Activated naive CD4-positive, alpha-beta T cell treated with anti-CD3 and anti-CD28 coated beads, Interleukin-2, amount 50 U/mL, for 72 hours (primary cell): Measurements from ENCODE around the gene ACSS2. TPM values are rescaled to one million over a fixed set of nuclear protein-coding genes. Genes with fewer than 3 reads are reported as not detected.
A peak's percentile ranks its signal among the peaks of the same experiment; 100 is the strongest.

Experiments
- ATAC-seq, 2 donors: fragments of 150-1000 bp; cut with Tn5 transposase; 2 replicates each; pipeline ENCODE4 v1.10.0; 2021; ENCODE audit warnings: mild to moderate bottlenecking in 2 of 2, moderate library complexity in 2 of 2
- DNase-seq, 2 donors: peaks; one replicate each; pipeline ENCODE4 v3.0.0; 2021 to 2022; ENCODE audit warnings: low spot score in 2 of 2
- H3K27ac Mint-ChIP-seq, 2 donors: one replicate each; pipeline ENCODE4 v1.8.0; 2022; ENCODE audit warnings: mild to moderate bottlenecking in 2 of 2, mixed read lengths in 2 of 2
- H3K36me3 Mint-ChIP-seq, 2 donors: one replicate each; pipeline ENCODE4 v1.8.0; 2022; ENCODE audit warnings: mixed read lengths in 2 of 2
- H3K9me3 Mint-ChIP-seq, 2 donors: one replicate each; pipeline ENCODE4 v1.8.0; 2022; ENCODE audit warnings: mixed read lengths in 2 of 2
- total RNA-seq, 2 donors: library from RNA; stranded (reverse); gene quantifications; one replicate each; pipeline ENCODE4 v1.2.3, GENCODE V29; 2022

The ACSS2 gene
- total RNA-seq, 2 donors from 2014 or later = 36.0 to 71.7 TPM

GRCh38 chr20:34951252-34951651 lies 74.8 kb downstream of the ACSS2 start:
- Mint-ChIP-seq H3K9me3 (no peaks in the 10 kb centered on the region), H3K36me3 (peaks cover 11 to 22% of the 10 kb centered on the region in 2 donors), H3K27ac (no peak overlapping the region)
- ATAC-seq (no peak), DNase-seq (no peak)

- Mint-ChIP-seq H3K36me3 (peaks cover 11 to 22% of the 10 kb centered on the region in 2 donors), H3K9me3 (no peaks in the 10 kb centered on the region), H3K27ac (peak overlapping the region in 1 of 2 donors; percentile 75)
- ATAC-seq (no peak), DNase-seq (no peak)
Observed at GRCh38 chr20:34951652-34952051, 75.2 kb downstream of the ACSS2 start.

- Mint-ChIP-seq H3K27ac (peak overlapping the region in 1 of 2 donors; percentile 8), H3K36me3 (peaks cover 11 to 22% of the 10 kb centered on the region in 2 donors), H3K9me3 (peaks cover 0 to 5% of the 10 kb centered on the region in 2 donors)
- ATAC-seq = no peak
- no peak for DNase-seq
Observed at GRCh38 chr20:34952671-34953070, 76.3 kb downstream of the ACSS2 start.

- Mint-ChIP-seq H3K27ac (no peak overlapping the region), H3K36me3 (peaks cover 11 to 22% of the 10 kb centered on the region in 2 donors), H3K9me3 (peaks cover 0 to 5% of the 10 kb centered on the region in 2 donors)
- ATAC-seq (no peak), DNase-seq (no peak)
Observed at GRCh38 chr20:34953960-34954359, 77.5 kb downstream of the ACSS2 start.

- ATAC-seq (no peak), DNase-seq (no peak)
- peak overlapping the region; percentile 96 to 99 for H3K27ac Mint-ChIP-seq
- peaks cover 0 to 5% of the 10 kb centered on the region in 2 donors for H3K9me3 Mint-ChIP-seq
- H3K36me3 Mint-ChIP-seq = peaks cover 11 to 16% of the 10 kb centered on the region in 2 donors
Observed at GRCh38 chr20:34954904-34955230, 78.5 kb downstream of the ACSS2 start.

- Mint-ChIP-seq H3K9me3 (peaks cover 0 to 5% of the 10 kb centered on the region in 2 donors), H3K36me3 (peaks cover 11% of the 10 kb centered on the region in 2 donors), H3K27ac (peak within 1 kb of the TSS; percentile 96 to 99)
- DNase-seq = peak; percentile 97 to 100
- ATAC-seq = peak; percentile 96 to 97
Observed at GRCh38 chr20:34955231-34956040, 79.0 kb downstream of the ACSS2 start, which contains the start of the genes GSS and MYH7B. Gene GSS (minus strand): TSS chr20:34955806. CDS start chr20:34951852, 3,954 bp downstream. Gene MYH7B (plus strand): TSS chr20:34955868. CDS start chr20:34978006, 22,138 bp downstream.

- DNase-seq (no peak), ATAC-seq (no peak)
- H3K27ac Mint-ChIP-seq = peak overlapping the region; percentile 96 to 99
- peaks cover 0 to 5% of the 10 kb centered on the region in 2 donors for H3K9me3 Mint-ChIP-seq
- peaks cover 11% of the 10 kb centered on the region in 2 donors for H3K36me3 Mint-ChIP-seq
Observed at GRCh38 chr20:34956041-34956458, 79.6 kb downstream of the ACSS2 start.

- Mint-ChIP-seq H3K9me3 (peaks cover 0 to 5% of the 10 kb centered on the region in 2 donors), H3K36me3 (peaks cover 11% of the 10 kb centered on the region in 2 donors), H3K27ac (no peak overlapping the region)
- no peak for ATAC-seq
- no peak for DNase-seq
Observed at GRCh38 chr20:34956751-34957472, 80.5 kb downstream of the ACSS2 start.

- Mint-ChIP-seq H3K9me3 (no peaks in the 10 kb centered on the region), H3K36me3 (no peaks in the 10 kb centered on the region), H3K27ac (no peak overlapping the region)
- no peak for DNase-seq
- ATAC-seq = no peak
Observed at GRCh38 chr20:34964486-34964885, 88.1 kb downstream of the ACSS2 start.

GRCh38 chr20:34965051-34965450 lies 88.6 kb downstream of the ACSS2 start:
- Mint-ChIP-seq H3K27ac (no peak overlapping the region), H3K9me3 (no peaks in the 10 kb centered on the region), H3K36me3 (no peaks in the 10 kb centered on the region)
- ATAC-seq (no peak), DNase-seq (no peak)

GRCh38 chr20:34967421-34967820 lies 91.0 kb downstream of the ACSS2 start:
- ATAC-seq (no peak), DNase-seq (no peak)
- Mint-ChIP-seq H3K27ac (no peak overlapping the region), H3K9me3 (no peaks in the 10 kb centered on the region), H3K36me3 (no peaks in the 10 kb centered on the region)

GRCh38 chr20:34968042-34968775 lies 91.8 kb downstream of the ACSS2 start:
- no peaks in the 10 kb centered on the region for H3K9me3 Mint-ChIP-seq
- no peak overlapping the region for H3K27ac Mint-ChIP-seq
- no peaks in the 10 kb centered on the region for H3K36me3 Mint-ChIP-seq
- ATAC-seq = no peak
- DNase-seq = no peak

GRCh38 chr20:34970193-34970840 lies 93.9 kb downstream of the ACSS2 start:
- no peak for ATAC-seq
- H3K27ac Mint-ChIP-seq = no peak overlapping the region
- H3K36me3 Mint-ChIP-seq = no peaks in the 10 kb centered on the region
- H3K9me3 Mint-ChIP-seq = no peaks in the 10 kb centered on the region
- no peak for DNase-seq

GRCh38 chr20:34970846-34971560 lies 94.6 kb downstream of the ACSS2 start:
- no peaks in the 10 kb centered on the region for H3K9me3 Mint-ChIP-seq
- no peaks in the 10 kb centered on the region for H3K36me3 Mint-ChIP-seq
- no peak for DNase-seq
- no peak for ATAC-seq
- H3K27ac Mint-ChIP-seq = no peak overlapping the region

- no peak for ATAC-seq
- Mint-ChIP-seq H3K27ac (no peak overlapping the region), H3K36me3 (no peaks in the 10 kb centered on the region), H3K9me3 (no peaks in the 10 kb centered on the region)
- no peak for DNase-seq
Observed at GRCh38 chr20:34971561-34972235, 95.3 kb downstream of the ACSS2 start.
